Fibroblast of pulmonary artery (primary cell): ENCODE results near the gene TSTD1.

Experiments
- DNase-seq: peaks from one replicate; pipeline ENCODE4 v3.0.0-alpha.2; 2010; ENCODE audit warnings: low read depth
- H3K4me3 ChIP-seq: replicated peaks from 2 replicates; pipeline ENCODE4 v1.5.1; 2011; ENCODE audit warnings: low read depth, mild to moderate bottlenecking, control low read depth, low read length, moderate library complexity
- CTCF ChIP-seq: IDR thresholded peaks from 2 replicates; pipeline ENCODE4 v1.5.1; 2011; ENCODE audit warnings: mild to moderate bottlenecking, control low read depth, low read length, inconsistent platforms; ENCODE audit errors: missing control alignments

The TSTD1 gene

GRCh38 chr1:161074676-161075368 lies 36.1 kb upstream of the TSTD1 start:
- TF ChIP-seq CTCF = no peak
- no peak for DNase-seq
- H3K4me3 ChIP-seq = no peak overlapping the region

GRCh38 chr1:161073474-161074121 lies 34.8 kb upstream of the TSTD1 start:
- no peak for DNase-seq
- TF ChIP-seq CTCF = no peak
- H3K4me3 ChIP-seq = no peak overlapping the region

- no peak for TF ChIP-seq CTCF
- H3K4me3 ChIP-seq = no peak overlapping the region
- DNase-seq = no peak
Observed at GRCh38 chr1:161072751-161073449, 34.1 kb upstream of the TSTD1 start.

GRCh38 chr1:161071886-161072371 lies 33.2 kb upstream of the TSTD1 start:
- peak; percentile 61 for TF ChIP-seq CTCF
- peak; percentile 60 for DNase-seq
- no peak overlapping the region for H3K4me3 ChIP-seq

GRCh38 chr1:161070761-161071160 lies 32.0 kb upstream of the TSTD1 start:
- TF ChIP-seq CTCF = no peak
- DNase-seq = no peak
- H3K4me3 ChIP-seq = no peak overlapping the region

GRCh38 chr1:161069731-161070270 lies 31.0 kb upstream of the TSTD1 start, which contains the start of gene ARHGAP30:
ARHGAP30 (minus strand) TSS chr1:161069891; CDS start chr1:161069624, 267 bp downstream.
- no peak within 1 kb of the TSS for H3K4me3 ChIP-seq
- TF ChIP-seq CTCF = no peak
- no peak for DNase-seq
